T-cell (primary cell): ENCODE measurements around the gene HPCAL1. TPM values are rescaled to one million over a fixed set of nuclear protein-coding genes. Genes with fewer than 3 reads are reported as not detected.

Source experiments
- ATAC-seq, 4 experiments: fragments of 200-7000 bp in 3 of 4; fragments of 150-1000 bp in 1 of 4; cut with Tn5 transposase; replicated peaks in 1 of 4; 1 replicate in 3 of 4; 2 replicates in 1 of 4; pipeline ENCODE4 v1.10.0; 2021; ENCODE audit warnings: moderate library complexity in 3 of 4, mild to moderate bottlenecking in 2 of 4, moderate number of reproducible peaks in 1 of 4
- CTCF ChIA-PET, 2 donors: fragments of 300-600 bp; sonication (Branson Sonifier 250); formaldehyde crosslinking; loops; one replicate each; lab custom pipeline; 2022; ENCODE audit warnings: antibody characterized with exemption in 2 of 2; lab: Charles Lee
- POLR2A ChIA-PET, 2 donors: fragments of 300-600 bp; sonication (Branson Sonifier 250); formaldehyde crosslinking; loops; one replicate each; lab custom pipeline; 2022; ENCODE audit warnings: antibody characterized with exemption in 2 of 2; lab: Charles Lee
- DNase-seq, 35 experiments: peaks; one replicate each; pipeline versions ENCODE4 v3.0.0 to v3.0.0-alpha.2; 2013 to 2023
- H3K27ac ChIP-seq: one replicate; pipeline ENCODE4 v1.5.1; 2013; ENCODE audit warnings: low read length
- H3K27me3 ChIP-seq, 2 experiments: replicated peaks in 1 of 2; 1 replicate in 1 of 2; 2 replicates in 1 of 2; pipeline versions ENCODE4 v1.6.1 to v1.7.0; 2013; ENCODE audit warnings: low read length in 1 of 2, mixed read lengths in 1 of 2; ENCODE audit not compliant: control insufficient read depth in 2 of 2, insufficient read depth in 2 of 2; ENCODE audit errors: extremely low read depth in 1 of 2
- H3K36me3 ChIP-seq, 2 donors: 1 replicate in 1 of 2; 2 replicates in 1 of 2; pipeline versions ENCODE4 v1.6.1 to v1.7.0; 2013; ENCODE audit warnings: low read length in 1 of 2; ENCODE audit not compliant: control insufficient read depth in 2 of 2, insufficient read depth in 1 of 2; ENCODE audit errors: extremely low read depth in 1 of 2
- H3K4me1 ChIP-seq, 2 experiments: 1 replicate in 1 of 2; 2 replicates in 1 of 2; pipeline versions ENCODE4 v1.6.1 to v1.7.0; 2013; ENCODE audit warnings: low read length in 2 of 2, mixed read lengths in 1 of 2; ENCODE audit not compliant: insufficient read depth in 2 of 2, control insufficient read depth in 1 of 2; ENCODE audit errors: extremely low read depth in 1 of 2
- H3K4me3 ChIP-seq, 2 donors: 1 replicate in 1 of 2; 2 replicates in 1 of 2; pipeline versions ENCODE4 v1.5.1 to v1.7.0; 2013; ENCODE audit warnings: mild to moderate bottlenecking in 2 of 2, low read length in 1 of 2, moderate library complexity in 1 of 2; ENCODE audit not compliant: control insufficient read depth in 1 of 2; ENCODE audit errors: extremely low read depth in 1 of 2
- H3K9me3 ChIP-seq: 2 replicates; pipeline ENCODE4 v1.7.0; 2013
- H3K27ac Mint-ChIP-seq, 2 donors: one replicate each; pipeline ENCODE4 v1.8.0; 2020 to 2021; ENCODE audit warnings: mild to moderate bottlenecking in 2 of 2, mixed read lengths in 2 of 2
- H3K27me3 Mint-ChIP-seq, 2 donors: one replicate each; pipeline ENCODE4 v1.8.0; 2021 to 2022; ENCODE audit warnings: mixed read lengths in 2 of 2
- H3K36me3 Mint-ChIP-seq: one replicate; pipeline ENCODE4 v1.8.0; 2021; ENCODE audit warnings: mixed read lengths
- H3K4me1 Mint-ChIP-seq, 3 donors: one replicate each; pipeline ENCODE4 v1.8.0; 2020 to 2022; ENCODE audit warnings: mixed read lengths in 3 of 3, mild to moderate bottlenecking in 1 of 3
- H3K4me3 Mint-ChIP-seq, 3 donors: one replicate each; pipeline ENCODE4 v1.8.0; 2020 to 2022; ENCODE audit warnings: mild to moderate bottlenecking in 3 of 3, mixed read lengths in 3 of 3, moderate library complexity in 3 of 3
- H3K9me3 Mint-ChIP-seq, 3 donors: one replicate each; pipeline ENCODE4 v1.8.0; 2020 to 2022; ENCODE audit warnings: mixed read lengths in 3 of 3
- WGBS: methylation state at CpG from one replicate; pipeline ENCODE4 v1.1.5; 2013; ENCODE audit warnings: missing lambda C conversion rate; ENCODE audit not compliant: insufficient coverage; 5-methylcytosine and 5-hydroxymethylcytosine counted together
- total RNA-seq, 35 experiments: library from RNA in 6 of 35; stranded (reverse) in 6 of 35; fragments of 120-200 nt in 1 of 35; gene quantifications; one replicate each; pipeline versions ENCODE4 v1.2.1 to v1.2.4 and lab custom pipeline; 2013 to 2026

HPCAL1 gene
- total RNA-seq, 5 donors from 2014 or later (not counting 1 experiment from before 2014, with no cell fraction given): 39.5 to 87.3 (median 83.2) TPM

DNA sequence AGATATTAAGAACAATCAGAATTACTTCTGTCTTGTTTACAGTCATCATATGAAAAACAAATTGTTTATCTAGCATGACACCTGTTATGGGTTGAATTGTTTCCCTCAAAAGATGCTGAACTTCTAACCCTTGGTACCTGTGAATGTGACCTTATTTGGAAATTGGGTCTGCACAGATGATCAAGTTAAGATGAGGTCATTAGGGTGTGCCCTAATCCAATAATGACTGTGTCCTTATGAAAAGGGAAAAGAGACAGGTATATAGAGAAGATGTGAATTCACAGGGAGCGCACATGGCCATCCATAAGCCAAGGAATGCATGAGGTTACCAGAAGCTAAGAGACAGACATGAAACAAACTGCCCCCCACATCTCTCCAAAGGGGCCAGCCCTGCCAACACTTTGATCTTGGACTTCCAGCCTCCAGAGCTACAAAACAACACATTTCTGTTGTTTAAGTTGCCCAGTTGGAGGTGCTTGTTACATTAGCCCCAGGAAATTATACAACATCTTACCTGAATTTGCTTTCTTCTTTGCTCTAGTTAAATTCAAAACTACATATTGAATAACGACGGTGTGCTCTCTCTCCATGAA is 2.3 kb upstream of the HPCAL1 start:
- no peaks in the 10 kb centered on the region for H3K27me3 Mint-ChIP-seq
- H3K27ac ChIP-seq: peak overlapping the region; percentile 77
- POLR2A ChIA-PET: no interaction called here
- H3K4me3 Mint-ChIP-seq: peak overlapping the region; percentile 9 to 93 (median 49)
- H3K4me1 Mint-ChIP-seq: peaks cover 48 to 62% (median 56%) of the 10 kb centered on the region in 3 donors
- WGBS: no CpG with 5 or more reads among the region's 3 CpGs
- no peaks in the 10 kb centered on the region for H3K36me3 Mint-ChIP-seq
- DNase-seq (no peak), ATAC-seq (no peak)
- no peaks in the 10 kb centered on the region for H3K36me3 ChIP-seq
- no peaks in the 10 kb centered on the region for H3K9me3 ChIP-seq
- no peaks in the 10 kb centered on the region for H3K9me3 Mint-ChIP-seq
- H3K27me3 ChIP-seq: no peaks in the 10 kb centered on the region
- no peak overlapping the region for H3K4me3 ChIP-seq
- H3K27ac Mint-ChIP-seq: peak overlapping the region; percentile 88 to 92
- H3K4me1 ChIP-seq: peaks cover 29 to 47% of the 10 kb centered on the region in 2 experiments
- CTCF ChIA-PET: interaction anchor here in 1 of 2 donors (0.5 to 0.6 kb wide), 3 partner anchors 24 to 739 kb away, joined by 3 to 4 read pairs (median 3); no protein-coding TSS in a partner anchor

DNA sequence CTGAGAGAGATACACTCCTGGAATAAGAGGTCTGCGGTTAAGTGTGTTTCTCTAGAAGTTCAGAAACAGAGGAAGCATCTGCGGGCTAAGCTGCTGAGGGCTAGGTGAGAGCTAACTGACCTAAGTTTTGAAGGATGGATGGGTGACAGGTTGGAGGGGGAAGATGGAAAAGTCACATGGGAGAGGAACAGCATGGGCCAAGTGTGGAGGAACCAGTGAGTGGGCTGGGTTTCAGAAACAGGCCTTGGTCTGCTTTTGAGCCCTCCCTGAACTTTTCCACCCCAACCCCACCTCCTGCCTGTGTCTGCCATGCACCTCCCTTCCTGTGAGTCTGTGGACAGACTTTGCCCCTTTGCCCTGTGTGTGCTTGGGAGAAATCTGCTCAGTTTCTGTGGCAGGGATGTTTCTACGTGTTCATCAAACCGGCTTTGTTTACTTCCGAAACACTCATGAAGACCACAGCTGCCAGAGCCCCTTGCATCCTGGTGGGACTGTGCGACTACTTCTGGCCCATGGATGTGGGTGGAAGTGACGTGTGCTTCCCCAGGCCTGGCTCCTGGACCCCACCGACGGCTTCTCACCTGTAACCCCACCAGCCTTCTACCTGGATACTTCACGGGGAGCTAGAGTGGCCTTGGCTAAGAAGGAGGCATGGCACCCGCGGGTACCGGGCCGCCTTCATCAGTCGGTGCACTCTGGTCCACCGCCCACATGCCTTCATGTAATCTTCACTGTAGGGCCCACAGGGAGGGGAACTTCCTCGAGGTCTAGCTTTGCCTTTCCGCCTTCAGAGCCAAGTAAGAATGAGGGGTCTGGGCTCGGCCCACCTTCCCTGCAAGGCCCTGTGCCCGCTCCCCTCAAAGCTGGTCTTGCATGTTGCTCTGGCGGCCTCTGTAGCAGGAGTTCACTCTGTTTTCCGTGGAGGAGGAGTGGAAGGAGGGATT is 1.4 kb upstream of the HPCAL1 start:
- POLR2A ChIA-PET: interaction anchor here (0.6 to 0.7 kb wide), 4 partner anchors 12 to 402 kb away, joined by 3 to 8 read pairs (median 4); no protein-coding TSS in a partner anchor
- DNase-seq: peak in 5 of 35 experiments; percentile 12 to 42 (median 19)
- Histone ChIP-seq H3K27ac (peak overlapping the region; percentile 77), H3K27me3 (no peaks in the 10 kb centered on the region), H3K9me3 (no peaks in the 10 kb centered on the region), H3K4me1 (peaks cover 37 to 55% of the 10 kb centered on the region in 2 experiments), H3K4me3 (peak overlapping the region in 1 of 2 donors; percentile 57), H3K36me3 (no peaks in the 10 kb centered on the region)
- H3K36me3 Mint-ChIP-seq: no peaks in the 10 kb centered on the region
- 60% methylated on average over 12 of the region's 22 CpGs for WGBS
- peaks cover 56 to 71% (median 64%) of the 10 kb centered on the region in 3 donors for H3K4me1 Mint-ChIP-seq
- no peaks in the 10 kb centered on the region for H3K9me3 Mint-ChIP-seq
- no peak for ATAC-seq
- CTCF ChIA-PET: interaction anchor here (0.6 to 3.7 kb wide), 14 partner anchors 27 to 740 kb away, joined by 3 to 38 read pairs (median 4); no protein-coding TSS in a partner anchor
- H3K27me3 Mint-ChIP-seq: no peaks in the 10 kb centered on the region
- peak overlapping the region; percentile 88 to 92 for H3K27ac Mint-ChIP-seq
- peak overlapping the region; percentile 69 to 93 (median 73) for H3K4me3 Mint-ChIP-seq

DNA sequence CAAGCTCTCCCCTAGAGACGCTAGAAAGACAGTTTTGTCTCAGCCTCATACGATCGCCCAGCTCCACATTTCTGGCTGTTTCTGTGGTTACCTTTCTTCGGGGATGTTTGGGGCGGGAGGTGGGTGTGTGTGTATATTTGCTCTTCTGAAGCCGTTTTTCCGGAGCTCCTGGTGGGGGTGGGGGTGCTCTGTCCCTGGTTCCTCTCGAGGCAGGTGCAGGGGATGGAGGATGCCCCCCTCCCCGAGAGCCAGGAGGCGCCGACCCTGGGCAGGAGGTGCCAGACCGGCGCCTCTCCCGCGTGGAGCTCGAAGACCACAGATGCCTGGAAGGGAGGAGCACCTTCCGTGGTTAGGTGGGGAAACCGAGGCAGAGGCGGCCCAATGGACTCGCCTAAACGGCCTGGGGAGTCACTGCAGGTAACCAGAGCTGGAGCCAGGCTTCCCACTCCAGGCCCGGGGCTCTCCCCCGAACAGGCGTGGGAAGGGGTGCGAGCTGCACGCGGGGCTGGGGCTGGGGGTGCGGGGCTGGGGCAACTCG is 694 bp upstream of the HPCAL1 start:
- DNase-seq (peak in 2 of 35 experiments; percentile 20 to 49), ATAC-seq (no peak)
- ChIA-PET CTCF (interaction anchor here (0.7 to 3.7 kb wide), 12 partner anchors 26 to 239 kb away, joined by 3 to 38 read pairs (median 4); no protein-coding TSS in a partner anchor), POLR2A (interaction anchor here (0.6 to 0.7 kb wide), 5 partner anchors 12 to 403 kb away, joined by 3 to 8 read pairs (median 3); no protein-coding TSS in a partner anchor)
- H3K27ac ChIP-seq: peak overlapping the region; percentile 77
- peak overlapping the region; percentile 69 to 93 (median 73) for H3K4me3 Mint-ChIP-seq
- under 1% methylated on average over 13 of the region's 29 CpGs for WGBS
- no peaks in the 10 kb centered on the region for H3K27me3 Mint-ChIP-seq
- H3K9me3 Mint-ChIP-seq: no peaks in the 10 kb centered on the region
- peaks cover 64 to 74% (median 68%) of the 10 kb centered on the region in 3 donors for H3K4me1 Mint-ChIP-seq
- H3K4me1 ChIP-seq: peaks cover 44 to 63% of the 10 kb centered on the region in 2 experiments
- H3K36me3 Mint-ChIP-seq: no peaks in the 10 kb centered on the region
- peak overlapping the region; percentile 29 to 57 for H3K4me3 ChIP-seq
- peaks cover 0 to under 1% of the 10 kb centered on the region in 2 donors for H3K36me3 ChIP-seq
- H3K27me3 ChIP-seq: no peaks in the 10 kb centered on the region
- H3K27ac Mint-ChIP-seq: peak overlapping the region; percentile 88 to 92
- H3K9me3 ChIP-seq: no peaks in the 10 kb centered on the region

DNA sequence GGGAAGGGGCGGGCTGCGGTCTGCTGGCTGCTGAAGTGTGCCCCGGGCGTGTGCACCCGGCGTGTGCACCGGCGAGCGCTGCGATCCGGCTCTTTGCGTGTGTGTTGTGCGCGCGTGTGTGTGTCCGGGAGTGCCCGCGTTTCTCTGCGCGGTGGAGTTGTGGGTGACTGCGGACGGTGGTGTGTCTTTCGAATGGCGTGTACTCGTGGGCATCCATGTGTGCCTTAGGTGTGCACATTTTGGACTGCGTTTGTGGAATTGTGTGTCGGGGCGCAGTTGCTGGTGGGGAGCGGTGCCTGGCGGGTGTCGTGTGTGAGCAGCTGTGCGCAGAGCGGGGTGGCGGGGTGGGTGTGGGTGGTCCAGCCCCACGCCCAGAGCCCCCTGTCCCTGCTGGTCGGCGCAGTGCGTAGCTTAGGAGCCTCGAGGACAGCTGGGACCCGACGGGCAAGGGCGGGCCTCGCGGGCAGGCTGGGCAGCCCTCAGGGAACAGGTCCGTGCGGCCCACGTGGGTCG is 533 bp downstream of the HPCAL1 start:
- H3K4me1 Mint-ChIP-seq: peaks cover 67 to 74% (median 68%) of the 10 kb centered on the region in 3 donors
- 0% methylated on average over 48 of the region's 48 CpGs for WGBS
- Histone ChIP-seq H3K4me3 (peak overlapping the region; percentile 88 to 93), H3K4me1 (peaks cover 47 to 64% of the 10 kb centered on the region in 2 experiments), H3K27me3 (no peaks in the 10 kb centered on the region), H3K9me3 (no peaks in the 10 kb centered on the region), H3K36me3 (peaks cover 0 to 2% of the 10 kb centered on the region in 2 donors), H3K27ac (peak overlapping the region; percentile 26)
- H3K27me3 Mint-ChIP-seq: no peaks in the 10 kb centered on the region
- no peaks in the 10 kb centered on the region for H3K36me3 Mint-ChIP-seq
- peak overlapping the region; percentile 93 to 99 (median 96) for H3K4me3 Mint-ChIP-seq
- H3K27ac Mint-ChIP-seq: peak overlapping the region; percentile 88 to 89
- ChIA-PET POLR2A (interaction anchor here (0.6 to 1.6 kb wide), 5 partner anchors 29 to 229 kb away, joined by 3 to 5 read pairs (median 4); no protein-coding TSS in a partner anchor), CTCF (interaction anchor here (0.6 to 3.7 kb wide), 8 partner anchors 26 to 1438 kb away, joined by 3 to 38 read pairs (median 3); no protein-coding TSS in a partner anchor)
- no peaks in the 10 kb centered on the region for H3K9me3 Mint-ChIP-seq
- ATAC-seq (peak; percentile 6 to 17 (median 12)), DNase-seq (peak in 10 of 35 experiments; percentile 17 to 39 (median 22))

DNA sequence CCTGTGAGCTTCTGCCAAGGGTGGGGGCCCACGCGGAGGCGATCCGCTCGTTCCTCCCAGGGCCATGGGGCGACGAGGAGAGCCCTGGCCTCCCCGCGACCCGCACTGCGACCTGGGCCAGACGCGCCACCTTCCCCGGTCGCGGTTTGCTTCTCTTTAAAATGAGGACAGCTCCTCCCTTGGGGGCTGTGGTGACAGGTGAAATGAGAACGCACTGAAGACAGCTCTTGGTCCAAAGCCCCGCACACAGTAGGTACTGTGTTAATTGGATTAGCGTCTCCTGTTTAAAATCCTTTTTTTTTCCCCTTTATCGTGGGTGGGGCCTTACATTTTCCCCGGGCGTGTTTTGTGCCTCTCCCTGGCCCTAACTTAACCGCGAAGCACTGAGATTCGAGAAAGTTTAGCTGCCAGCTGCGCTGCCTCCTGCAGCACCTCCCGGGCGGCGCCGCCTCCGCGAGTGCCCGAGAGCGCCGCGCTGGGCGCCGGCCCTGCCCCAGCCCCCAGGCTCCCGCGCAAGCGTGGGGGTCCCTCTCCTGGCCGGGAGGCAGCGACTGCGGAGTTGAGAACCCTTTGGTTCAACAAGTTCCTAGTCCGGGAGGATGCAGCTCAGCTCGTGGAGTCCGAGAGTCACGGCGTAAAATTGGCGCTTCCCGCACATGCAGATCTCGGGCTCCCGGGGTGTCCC is 1.1 kb downstream of the HPCAL1 start:
- peak in 28 of 35 experiments; percentile 6 to 61 (median 34) for DNase-seq
- H3K4me1 Mint-ChIP-seq: peaks cover 66 to 73% (median 68%) of the 10 kb centered on the region in 3 donors
- CTCF ChIA-PET: interaction anchor here (0.6 to 3.7 kb wide), 10 partner anchors 25 to 1162 kb away, joined by 3 to 38 read pairs (median 3); partner anchors contain the start of gene E2F6 (in 1 of the 2)

More for the DNA sequence above, 1.1 kb downstream of the HPCAL1 start:
- Histone ChIP-seq H3K27me3 (no peaks in the 10 kb centered on the region), H3K9me3 (no peaks in the 10 kb centered on the region), H3K27ac (no peak overlapping the region), H3K36me3 (peaks cover 0 to 2% of the 10 kb centered on the region in 2 donors), H3K4me3 (peak overlapping the region; percentile 88 to 93), H3K4me1 (peaks cover 47 to 64% of the 10 kb centered on the region in 2 experiments)
- Mint-ChIP-seq H3K36me3 (no peaks in the 10 kb centered on the region), H3K27me3 (no peaks in the 10 kb centered on the region), H3K27ac (peak overlapping the region; percentile 83 to 85), H3K4me3 (peak overlapping the region; percentile 93 to 99 (median 96)), H3K9me3 (no peaks in the 10 kb centered on the region)
- ATAC-seq: peak; percentile 17 to 27 (median 22)
- POLR2A ChIA-PET: interaction anchor here (0.6 to 1.6 kb wide), 8 partner anchors 13 to 674 kb away, joined by 3 to 5 read pairs (median 4); no protein-coding TSS in a partner anchor
- under 1% methylated on average over 50 of the region's 53 CpGs for WGBS
